GM10847 (cell line): Measurements from ENCODE around the gene DTNB.

Source experiments
- POLR2A ChIP-seq: IDR thresholded peaks from 2 replicates; pipeline ENCODE4 v1.6.1; 2011; ENCODE audit not compliant: insufficient read length; ENCODE audit errors: extremely low read depth

Gene DTNB

DNA sequence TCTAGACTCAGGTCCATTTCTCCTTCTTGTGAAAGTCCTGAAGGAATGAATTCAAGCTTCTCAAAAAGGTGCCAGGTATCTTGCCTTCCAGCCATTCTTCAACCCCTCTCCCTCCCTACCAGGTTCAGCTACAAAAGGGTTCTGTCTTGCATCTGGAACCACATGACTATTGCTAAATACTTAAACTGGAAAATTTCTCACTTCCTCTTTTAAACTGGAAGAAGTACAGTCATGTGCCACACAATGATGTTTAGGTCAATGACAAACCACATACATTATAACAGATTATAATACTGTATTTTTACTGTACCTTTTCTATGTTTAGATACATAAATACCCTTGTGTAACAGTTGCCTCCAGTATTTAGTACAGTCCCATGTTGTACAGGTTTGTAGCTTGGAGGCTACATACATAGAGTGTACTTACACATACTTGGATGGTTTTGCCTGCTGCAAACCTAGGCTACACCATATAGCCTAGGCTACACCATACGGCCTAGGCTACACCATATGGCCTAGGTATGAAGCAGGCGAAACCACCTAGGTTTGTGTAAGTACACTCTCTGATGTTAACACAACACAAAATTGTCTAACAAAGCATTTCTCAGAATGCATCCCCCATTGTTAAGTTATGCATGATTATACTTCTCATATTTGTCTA, 189.6 kb downstream of the DTNB start:
- TF ChIP-seq POLR2A, result no peak

GRCh38 chr2:25482341-25482740, 191.0 kb downstream of the DTNB start:
- TF ChIP-seq POLR2A, result no peak

DNA sequence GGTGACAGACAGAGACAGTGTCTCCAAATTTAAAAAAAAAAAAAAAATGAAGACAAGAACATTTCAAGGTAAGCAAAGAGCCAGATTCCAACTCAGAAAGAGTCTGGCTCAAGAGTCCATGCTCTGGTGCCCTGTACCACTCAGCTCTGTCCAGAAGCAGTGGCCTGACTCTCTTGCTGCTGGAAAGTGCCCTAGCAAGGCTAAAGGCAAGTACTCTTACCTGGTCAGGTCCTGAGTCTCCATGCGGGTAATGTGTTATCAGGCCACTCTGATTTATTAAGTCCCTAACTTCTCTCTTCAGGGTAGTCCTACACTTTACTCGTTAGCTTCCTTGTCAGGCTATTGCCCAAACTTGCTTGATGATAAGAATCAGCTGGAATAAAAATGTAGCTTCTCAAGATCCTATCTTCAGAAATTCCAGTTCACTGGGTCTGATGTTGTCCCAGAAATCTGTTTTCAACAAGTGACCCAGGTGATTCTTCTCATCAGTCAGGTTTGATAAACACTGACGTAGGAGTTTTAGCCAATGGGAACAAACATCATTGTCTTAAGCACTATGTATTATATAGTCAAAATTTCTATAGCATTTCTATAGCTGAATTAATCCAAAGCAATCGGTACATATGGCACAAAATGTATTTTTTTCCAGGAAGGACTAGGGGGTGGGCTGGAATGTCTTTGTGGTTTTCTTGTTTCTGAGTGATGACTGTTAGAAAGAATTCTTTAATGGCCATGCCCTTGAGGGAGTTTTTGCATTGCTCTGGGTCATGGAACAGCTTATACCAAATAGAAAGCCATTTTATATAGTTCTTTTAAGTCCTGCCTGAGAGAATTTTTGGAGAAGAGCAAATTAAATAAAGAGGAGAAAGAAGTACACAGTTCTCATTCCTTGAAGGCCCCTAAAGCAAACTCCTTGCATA, 191.7 kb downstream of the DTNB start:
- TF ChIP-seq POLR2A, result no peak

GRCh38 chr2:25480561-25480960, 192.8 kb downstream of the DTNB start:
- TF ChIP-seq POLR2A, result no peak

DNA sequence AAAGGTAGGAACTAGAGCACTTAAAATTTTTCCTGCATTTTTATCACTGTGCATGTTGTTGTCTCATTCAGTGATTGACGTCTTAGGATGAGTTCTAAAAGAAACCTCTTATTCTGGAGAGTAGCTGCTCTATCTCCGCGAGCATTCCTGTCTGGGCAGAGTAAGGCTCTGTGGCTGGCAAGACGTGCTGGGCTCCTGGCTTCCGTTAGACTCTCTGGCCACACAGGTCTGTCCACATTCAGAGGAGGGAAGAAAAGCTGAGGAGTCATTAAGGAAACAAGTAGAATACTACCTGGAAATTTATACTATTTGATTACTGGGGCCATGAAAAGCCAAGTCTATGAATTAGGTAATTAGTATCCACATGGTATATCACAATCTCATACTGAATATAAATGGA, 193.6 kb downstream of the DTNB start:
- TF ChIP-seq POLR2A, result no peak

DNA sequence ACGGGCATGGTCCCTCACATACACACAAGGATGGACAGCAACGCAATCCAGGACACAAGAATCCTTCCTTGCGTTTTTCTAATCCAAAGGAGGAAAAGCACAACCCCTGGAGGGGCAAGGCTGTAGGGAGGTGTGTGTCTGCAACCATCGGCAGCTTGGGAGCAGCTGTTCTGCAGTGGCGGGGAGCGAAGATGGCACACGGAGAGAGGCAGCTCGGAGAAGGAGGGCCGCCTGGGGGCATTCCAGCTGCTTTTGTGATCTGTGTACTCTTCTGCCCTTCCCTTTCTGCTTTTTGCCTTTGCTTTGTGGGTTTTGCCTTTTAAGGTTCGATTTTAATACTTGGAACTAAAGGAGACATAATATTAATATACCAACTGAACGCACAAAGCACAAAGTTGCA, 194.6 kb downstream of the DTNB start:
- TF ChIP-seq POLR2A, result no peak

DNA sequence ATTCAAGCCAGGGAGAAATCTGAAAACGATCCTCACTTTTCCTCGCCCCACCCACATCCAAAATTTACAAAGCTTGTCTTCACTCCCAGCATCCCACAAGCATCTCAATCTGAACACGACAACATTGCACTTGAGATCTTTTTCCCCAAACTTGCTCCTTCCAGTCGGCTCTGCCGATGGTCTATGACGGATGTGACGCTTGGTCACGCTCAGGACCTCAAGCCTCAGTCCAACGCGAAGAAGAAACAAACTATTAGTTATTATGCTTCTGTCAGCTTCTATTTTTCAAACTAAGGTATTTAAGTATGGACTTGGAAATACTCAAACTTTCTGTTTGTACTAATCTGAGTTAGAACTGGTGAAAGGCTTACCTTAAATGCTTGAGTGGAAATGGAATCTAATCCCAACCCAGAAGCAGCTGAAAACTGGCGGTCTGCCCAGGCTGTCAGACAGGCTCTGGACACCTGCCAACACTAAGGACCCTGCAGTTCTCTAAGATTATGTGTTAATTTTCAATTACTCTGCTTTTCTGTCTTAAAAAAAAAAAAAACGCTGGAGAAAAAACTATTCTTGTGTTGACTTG, 199.5 kb downstream of the DTNB start:
- no peak for TF ChIP-seq POLR2A

DNA sequence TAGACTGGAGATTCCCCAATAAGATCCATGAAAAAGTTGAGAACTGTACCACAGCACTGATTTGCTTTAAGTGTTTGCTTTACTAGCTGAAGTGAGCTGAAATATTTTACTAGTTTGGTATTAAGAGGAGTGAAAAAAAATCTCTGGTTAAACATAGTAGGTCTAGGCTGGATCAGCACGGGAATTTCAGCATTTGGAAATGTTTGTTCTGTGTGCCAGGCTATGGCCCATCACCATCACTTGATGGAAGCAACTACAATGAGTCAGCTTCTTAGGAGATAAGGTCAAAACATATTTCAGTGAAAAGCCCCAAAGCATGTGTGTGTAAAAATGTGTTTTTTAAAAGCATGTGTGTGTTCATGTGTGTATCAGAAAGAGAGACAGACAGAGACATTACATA, 200.2 kb downstream of the DTNB start:
- TF ChIP-seq POLR2A, result no peak

- TF ChIP-seq POLR2A, result no peak
These were observed 202.6 kb downstream of the DTNB start for GRCh38 chr2:25470806-25471205.

- no peak for TF ChIP-seq POLR2A
These were observed 205.6 kb downstream of the DTNB start for GRCh38 chr2:25467743-25468142.

DNA sequence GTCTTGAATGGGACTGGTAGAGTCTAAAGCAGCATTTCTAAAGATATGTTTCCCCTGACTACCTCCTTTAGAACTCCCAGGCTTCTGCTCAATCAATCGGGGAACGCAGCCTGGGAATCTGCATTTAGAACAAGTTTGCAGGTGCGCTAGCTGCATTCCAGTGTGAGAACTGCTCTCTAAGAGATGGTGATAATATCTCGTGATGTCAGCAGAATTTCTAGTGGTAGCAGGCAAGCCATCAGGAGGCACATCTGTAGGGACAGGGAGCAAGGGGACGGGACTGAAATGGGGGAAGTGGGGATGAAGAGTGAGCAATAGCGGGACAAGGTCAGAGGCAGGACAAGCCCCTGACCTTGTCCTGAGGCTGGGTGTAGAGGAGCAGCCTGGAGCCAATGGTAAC, 211.4 kb downstream of the DTNB start:
- no peak for TF ChIP-seq POLR2A

GRCh38 chr2:25460261-25460905, 213.0 kb downstream of the DTNB start:
- no peak for TF ChIP-seq POLR2A

DNA sequence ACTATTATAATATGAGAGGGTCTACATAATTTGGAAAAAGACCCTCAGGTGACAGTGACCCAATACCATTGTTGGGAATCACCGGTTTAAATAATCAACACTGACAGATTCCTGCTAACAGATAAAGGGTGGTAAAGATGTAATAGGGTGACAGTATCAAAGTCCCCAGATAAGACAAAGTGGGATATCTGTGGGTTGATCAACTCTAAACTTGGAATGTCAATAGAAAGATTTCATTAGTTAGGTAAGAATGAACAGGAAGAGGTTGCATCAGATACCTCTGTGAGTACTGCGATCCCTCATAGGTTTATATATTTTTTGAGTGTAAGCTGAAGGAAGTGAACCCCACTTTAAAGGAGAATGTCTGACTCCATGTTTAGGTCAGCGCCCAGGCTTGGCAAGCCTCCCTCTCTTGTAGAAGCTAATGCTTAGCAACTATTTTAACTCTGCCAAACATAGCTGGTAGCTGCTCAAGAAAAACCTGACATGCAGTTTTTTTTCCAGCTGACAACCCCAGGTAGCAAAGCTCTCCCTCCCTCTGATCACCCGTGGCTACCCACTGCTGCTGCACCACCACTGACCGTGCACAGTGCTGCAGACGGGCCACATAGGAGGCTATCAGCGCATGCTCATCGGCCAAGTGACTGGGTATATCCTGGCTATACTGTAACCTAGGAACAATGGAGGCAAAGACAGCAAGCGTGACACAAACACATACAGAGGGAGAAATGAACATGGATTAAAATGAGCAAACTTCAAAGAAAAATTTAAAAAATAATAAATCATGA, 218.4 kb downstream of the DTNB start:
- no peak for TF ChIP-seq POLR2A

- no peak for TF ChIP-seq POLR2A
These were observed 220.0 kb downstream of the DTNB start for GRCh38 chr2:25453199-25453905.

GRCh38 chr2:25448808-25449207, 224.6 kb downstream of the DTNB start:
- no peak for TF ChIP-seq POLR2A

- no peak for TF ChIP-seq POLR2A
These were observed 226.4 kb downstream of the DTNB start for GRCh38 chr2:25447018-25447417.
